ENCODE measurements around the gene RASL10B.
A peak's percentile ranks its signal among the peaks of the same experiment; 100 is the strongest.

RASL10B gene

GRCh38 chr17:35752945-35753764, 21.7 kb downstream of the RASL10B start, which contains the start of gene GAS2L2:
GAS2L2 (minus strand) TSS chr17:35753239; CDS start chr17:35752850, 389 bp downstream.
- no peak for TF ChIP-seq POLR2A (IDR thresholded peaks at IDR 0.05; ENCODE audit: low read length)
- TF ChIP-seq GATA1 (IDR thresholded peaks at IDR 0.05; ENCODE audit: low read depth, low read length): no peak
- no peak for DNase-seq

DNA sequence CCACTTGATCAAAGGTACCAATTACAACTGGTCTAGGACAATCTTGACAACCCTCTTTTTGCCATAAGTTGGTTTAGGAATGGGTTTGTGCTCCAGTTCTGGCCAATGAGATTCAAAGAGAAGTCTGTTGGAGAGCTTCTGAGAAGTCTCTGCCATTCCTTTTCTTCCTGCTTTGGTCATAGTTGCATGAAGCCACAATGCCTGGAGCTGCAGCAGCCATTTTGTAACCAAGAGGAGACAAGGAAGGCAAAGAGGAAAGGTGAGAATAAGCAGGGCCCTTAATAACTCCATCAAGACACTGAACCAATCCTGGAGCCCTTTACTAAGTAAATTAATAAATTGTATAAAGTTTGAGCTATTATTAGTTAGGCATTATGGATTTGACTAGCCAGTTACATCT, 25.8 kb downstream of the RASL10B start:
- no peak for TF ChIP-seq POLR2A (IDR thresholded peaks at IDR 0.05; ENCODE audit: low read length)
- TF ChIP-seq GATA1 (IDR thresholded peaks at IDR 0.05; ENCODE audit: low read depth, low read length): no peak

GRCh38 chr17:35760587-35760986, 29.1 kb downstream of the RASL10B start, which contains the start of gene C17orf50:
C17orf50 (plus strand) TSS chr17:35760887; CDS start chr17:35760942, 55 bp downstream.
- no peak for DNase-seq
- no peak for TF ChIP-seq POLR2A (IDR thresholded peaks at IDR 0.05; ENCODE audit: low read length)
- TF ChIP-seq GATA1 (IDR thresholded peaks at IDR 0.05; ENCODE audit: low read depth, low read length): no peak

More for the DNA sequence above, 25.8 kb downstream of the RASL10B start:
- DNase-seq: no peak

DNA sequence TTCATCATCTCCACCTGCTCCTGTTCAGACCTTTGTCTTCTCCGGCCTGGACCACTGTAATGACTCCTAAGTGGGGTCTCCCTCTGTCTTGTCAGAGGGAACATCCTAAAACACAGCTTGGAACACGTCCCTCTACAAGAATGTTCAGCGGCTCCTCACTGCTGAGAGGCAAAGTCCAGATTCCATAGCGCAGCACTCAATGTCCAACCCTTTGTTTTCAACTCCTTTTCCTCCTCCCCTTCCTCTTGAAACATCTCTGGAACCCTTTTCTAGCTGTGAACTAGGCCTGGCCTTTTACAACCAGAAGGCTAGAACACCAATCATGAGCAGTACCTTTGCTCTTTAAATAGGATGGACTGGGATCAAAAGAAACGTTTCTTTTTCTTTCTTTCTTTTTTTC, 30.2 kb downstream of the RASL10B start:
- TF ChIP-seq POLR2A (IDR thresholded peaks at IDR 0.05; ENCODE audit: low read length): no peak
- no peak for TF ChIP-seq GATA1 (IDR thresholded peaks at IDR 0.05; ENCODE audit: low read depth, low read length)
- DNase-seq: no peak

- DNase-seq: no peak
- no peak for TF ChIP-seq GATA1 (IDR thresholded peaks at IDR 0.05; ENCODE audit: low read depth, low read length)
- no peak for TF ChIP-seq POLR2A (IDR thresholded peaks at IDR 0.05; ENCODE audit: low read length)
Measured at GRCh38 chr17:35763767-35764122, 32.3 kb downstream of the RASL10B start.

GRCh38 chr17:35764123-35764991, 32.9 kb downstream of the RASL10B start:
- DNase-seq: peak; percentile 89 to 93
- TF ChIP-seq POLR2A (IDR thresholded peaks at IDR 0.05; ENCODE audit: low read length): no peak
- no peak for TF ChIP-seq GATA1 (IDR thresholded peaks at IDR 0.05; ENCODE audit: low read depth, low read length)

DNA sequence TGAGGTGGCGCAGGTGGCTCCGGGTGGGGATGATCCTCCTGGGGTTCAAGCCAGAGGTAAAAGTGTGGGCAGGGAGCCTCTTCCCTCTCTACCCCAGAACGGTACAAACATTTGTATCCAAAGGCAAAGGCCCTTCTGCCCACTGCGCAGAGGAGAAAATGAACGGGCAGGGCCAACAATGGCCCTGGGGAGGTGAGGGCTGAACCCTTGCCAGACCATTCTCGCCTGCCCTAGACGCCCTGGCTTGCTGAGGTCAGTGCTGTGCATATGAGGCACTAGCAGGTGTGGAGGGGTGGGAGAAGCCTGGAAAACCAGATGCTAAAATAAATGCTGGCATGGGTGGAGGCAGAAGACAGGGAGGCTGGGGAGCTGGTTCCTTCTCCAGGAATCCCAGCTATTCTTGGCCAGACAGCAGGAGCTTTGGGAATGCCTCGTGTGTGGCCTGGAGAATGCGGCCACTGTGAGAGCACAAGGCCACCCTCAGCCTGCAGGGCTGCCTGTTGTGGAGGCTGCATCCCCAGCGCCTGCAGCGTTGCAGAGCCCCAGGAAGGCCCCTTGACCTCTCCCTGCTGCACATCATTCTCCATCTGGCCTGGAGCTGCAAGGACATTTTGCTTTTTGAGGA, 33.8 kb downstream of the RASL10B start:
- no peak for DNase-seq
- TF ChIP-seq POLR2A (IDR thresholded peaks at IDR 0.05; ENCODE audit: low read length) (no peak), GATA1 (IDR thresholded peaks at IDR 0.05; ENCODE audit: low read depth, low read length) (no peak)

DNA sequence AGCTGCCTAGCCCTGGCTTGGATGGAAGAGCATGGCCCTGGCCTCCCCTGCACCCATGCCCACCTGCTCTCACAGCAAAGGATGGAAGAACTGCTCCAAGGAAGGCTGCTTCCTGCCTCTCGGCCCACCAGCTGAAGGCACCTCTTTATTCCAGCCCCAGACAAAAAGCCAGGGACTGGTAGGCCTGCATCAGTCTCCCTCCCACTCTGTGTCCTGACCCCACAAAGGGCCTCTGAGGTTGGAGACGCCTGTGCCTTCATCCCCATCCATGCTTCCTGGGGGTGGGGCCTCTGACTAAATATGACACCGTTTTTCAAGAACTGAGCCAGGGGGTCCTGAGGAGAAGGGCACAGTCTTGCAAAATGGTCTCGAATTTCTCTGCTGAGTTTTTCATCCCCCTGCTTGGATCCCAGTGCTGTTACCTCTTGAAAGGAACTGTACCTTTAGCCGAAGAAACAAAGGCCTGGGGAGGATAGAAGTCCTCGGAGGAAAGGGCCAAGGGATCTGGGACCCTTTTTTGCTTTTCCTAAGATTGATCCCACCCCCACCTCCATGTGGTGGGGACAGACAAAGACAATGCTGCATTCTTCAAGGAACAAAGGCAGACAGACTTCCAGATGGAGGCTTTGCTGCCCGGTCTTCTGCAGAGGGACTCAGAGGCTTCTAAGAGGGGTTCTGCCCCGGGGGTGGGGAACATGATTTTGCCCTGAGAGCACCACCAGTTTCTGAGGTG, 34.5 kb downstream of the RASL10B start:
- no peak for TF ChIP-seq GATA1 (IDR thresholded peaks at IDR 0.05; ENCODE audit: low read depth, low read length)
- no peak for TF ChIP-seq POLR2A (IDR thresholded peaks at IDR 0.05; ENCODE audit: low read length)
- DNase-seq: no peak

DNA sequence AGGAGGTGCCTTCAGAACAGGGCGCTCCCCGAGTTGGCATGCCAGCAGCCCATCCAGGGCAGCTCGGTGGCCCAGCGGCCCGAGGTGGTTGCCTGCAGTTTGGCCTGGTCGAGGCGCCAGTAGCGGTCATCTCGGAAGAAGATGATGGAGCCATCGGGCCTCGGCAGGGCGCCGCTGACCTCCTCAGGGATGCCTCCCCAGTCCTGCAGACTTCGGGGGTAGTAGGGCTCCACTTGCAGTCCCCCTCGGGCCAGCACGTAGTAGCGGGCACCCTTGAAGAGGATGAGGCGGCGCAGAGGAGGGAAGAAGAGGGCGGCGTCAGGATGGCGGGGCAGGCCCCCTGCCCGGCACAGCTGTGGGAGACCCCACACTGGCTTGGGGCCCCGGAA, 35.0 kb downstream of the RASL10B start:
- TF ChIP-seq GATA1 (IDR thresholded peaks at IDR 0.05; ENCODE audit: low read depth, low read length) (no peak), POLR2A (IDR thresholded peaks at IDR 0.05; ENCODE audit: low read length) (no peak)

GRCh38 chr17:35766903-35767510, 35.6 kb downstream of the RASL10B start:
- peak in 1 of 2 experiments; percentile 30 for DNase-seq
- TF ChIP-seq GATA1 (IDR thresholded peaks at IDR 0.05; ENCODE audit: low read depth, low read length) (no peak), POLR2A (IDR thresholded peaks at IDR 0.05; ENCODE audit: low read length) (no peak)

More for the DNA sequence above, 35.0 kb downstream of the RASL10B start:
- no peak for DNase-seq

- no peak for TF ChIP-seq GATA1 (IDR thresholded peaks at IDR 0.05; ENCODE audit: low read depth, low read length)
- TF ChIP-seq POLR2A (IDR thresholded peaks at IDR 0.05; ENCODE audit: low read length): no peak
- no peak for DNase-seq
Measured at GRCh38 chr17:35768797-35769196, 37.4 kb downstream of the RASL10B start.

GRCh38 chr17:35769895-35770486, 38.6 kb downstream of the RASL10B start:
- TF ChIP-seq GATA1 (IDR thresholded peaks at IDR 0.05; ENCODE audit: low read depth, low read length): no peak
- no peak for TF ChIP-seq POLR2A (IDR thresholded peaks at IDR 0.05; ENCODE audit: low read length)
- DNase-seq: no peak

Measured in erythroblast (primary cell).